WTC11 (cell line): Measurements from ENCODE around the gene ANKRD33B. TPM values are rescaled to one million over a fixed set of nuclear protein-coding genes. Genes with fewer than 3 reads are reported as not detected.

Experiments
- ATAC-seq: fragments of 200-7000 bp; cut with Tn5 transposase; 2 replicates; pipeline ENCODE4 v1.10.0; 2021; ENCODE audit warnings: mild to moderate bottlenecking, moderate library complexity
- CTCF ChIA-PET: fragments of 300-600 bp; sonication (Branson Sonifier 250); formaldehyde crosslinking; loops from one replicate; lab custom pipeline; 2021; ENCODE audit warnings: antibody characterized with exemption; lab: Charles Lee
- POLR2A ChIA-PET: fragments of 350-600 bp; sonication (Branson Sonifier 250); formaldehyde crosslinking; loops from one replicate; lab custom pipeline; 2021; ENCODE audit warnings: antibody characterized with exemption; lab: Charles Lee
- DNase-seq: peaks from one replicate; pipeline ENCODE4 v3.0.0; 2021; ENCODE audit warnings: low spot score
- H3K27ac Mint-ChIP-seq: 2 replicates; pipeline ENCODE4 v1.8.0; 2021; ENCODE audit warnings: mixed read lengths
- H3K27me3 Mint-ChIP-seq: 2 replicates; pipeline ENCODE4 v1.8.0; 2021; ENCODE audit warnings: low read depth, mild to moderate bottlenecking, moderate library complexity, mixed read lengths
- H3K36me3 Mint-ChIP-seq: 2 replicates; pipeline ENCODE4 v1.8.0; 2021; ENCODE audit warnings: mixed read lengths
- H3K4me1 Mint-ChIP-seq: 2 replicates; pipeline ENCODE4 v1.8.0; 2022; ENCODE audit warnings: mixed read lengths
- H3K4me3 Mint-ChIP-seq: 2 replicates; pipeline ENCODE4 v1.8.0; 2021; ENCODE audit warnings: mild to moderate bottlenecking, moderate library complexity, mixed read lengths
- H3K9me3 Mint-ChIP-seq: 2 replicates; pipeline ENCODE4 v1.8.0; 2021; ENCODE audit warnings: mixed read lengths
- ATF1 ChIP-seq: sonication (generic); formaldehyde crosslinking; IDR thresholded peaks from 2 replicates; pipeline ENCODE4 v1.8.1; 2023; ENCODE audit warnings: mild to moderate bottlenecking, moderate library complexity, missing genetic modification reagents
- CBFB ChIP-seq: sonication (generic); formaldehyde crosslinking; IDR thresholded peaks from 2 replicates; pipeline ENCODE4 v1.8.1; 2022; ENCODE audit warnings: mild to moderate bottlenecking, low read depth, missing genetic modification reagents
- E2F4 ChIP-seq: sonication (generic); formaldehyde crosslinking; IDR thresholded peaks from 2 replicates; pipeline ENCODE4 v1.8.1; 2022; ENCODE audit warnings: low read depth, mild to moderate bottlenecking, moderate library complexity, missing genetic modification reagents, borderline replicate concordance
- ETV6 ChIP-seq: sonication (generic); formaldehyde crosslinking; IDR thresholded peaks from 2 replicates; pipeline ENCODE4 v1.8.1; 2022; ENCODE audit warnings: mild to moderate bottlenecking, missing genetic modification reagents
- FOXJ3 ChIP-seq: sonication (generic); formaldehyde crosslinking; IDR thresholded peaks from 2 replicates; pipeline ENCODE4 v1.9.0; 2021; ENCODE audit warnings: missing genetic modification reagents, mild to moderate bottlenecking, borderline replicate concordance
- HMGA2 ChIP-seq: fragments of 250-450 bp; sonication (Bioruptor Pico); IDR thresholded peaks from 2 replicates; pipeline ENCODE4 v1.4.0; 2021; ENCODE audit warnings: mild to moderate bottlenecking, moderate library complexity
- KAT7 ChIP-seq: sonication (generic); formaldehyde crosslinking; IDR thresholded peaks from 2 replicates; pipeline ENCODE4 v1.8.1; 2023; ENCODE audit warnings: missing genetic modification reagents, mild to moderate bottlenecking, borderline replicate concordance
- MLX ChIP-seq: sonication (generic); formaldehyde crosslinking; IDR thresholded peaks from 2 replicates; pipeline ENCODE4 v1.8.1; 2023; ENCODE audit warnings: mild to moderate bottlenecking, missing genetic modification reagents, moderate library complexity
- NR3C1 ChIP-seq: sonication (generic); formaldehyde crosslinking; conservative IDR thresholded peaks from 2 replicates; pipeline ENCODE4 v1.8.1; 2023; ENCODE audit warnings: low read depth, mild to moderate bottlenecking, missing genetic modification reagents
- PRRX2 ChIP-seq: fragments of 250-450 bp; sonication (Bioruptor Pico); IDR thresholded peaks from 2 replicates; pipeline ENCODE4 v1.8.0; 2021; ENCODE audit warnings: mild to moderate bottlenecking
- SP1 ChIP-seq: sonication (generic); formaldehyde crosslinking; conservative IDR thresholded peaks from 2 replicates; pipeline ENCODE4 v1.8.1; 2022; ENCODE audit warnings: missing genetic modification reagents
- TCF7 ChIP-seq: sonication (generic); formaldehyde crosslinking; IDR thresholded peaks from 2 replicates; pipeline ENCODE4 v1.8.0; 2022; ENCODE audit warnings: mild to moderate bottlenecking, low read depth, missing genetic modification reagents, moderate library complexity
- TEAD4 ChIP-seq: sonication (generic); formaldehyde crosslinking; IDR thresholded peaks from 2 replicates; pipeline ENCODE4 v1.8.0; 2022; ENCODE audit warnings: mild to moderate bottlenecking, missing genetic modification reagents
- ZBTB21 ChIP-seq: sonication (generic); formaldehyde crosslinking; IDR thresholded peaks from 2 replicates; pipeline ENCODE4 v1.8.1; 2023; ENCODE audit warnings: mild to moderate bottlenecking, missing genetic modification reagents, borderline replicate concordance
- ZBTB43 ChIP-seq: sonication (generic); formaldehyde crosslinking; IDR thresholded peaks from 2 replicates; pipeline ENCODE4 v1.8.1; 2023; ENCODE audit warnings: mild to moderate bottlenecking, missing genetic modification reagents
- ZNF121 ChIP-seq: sonication (generic); formaldehyde crosslinking; IDR thresholded peaks from 2 replicates; pipeline ENCODE4 v1.8.0; 2023; ENCODE audit warnings: missing genetic modification reagents
- ZNF138 ChIP-seq: sonication (generic); formaldehyde crosslinking; conservative IDR thresholded peaks from 2 replicates; pipeline ENCODE4 v1.8.1; 2022; ENCODE audit warnings: mild to moderate bottlenecking, moderate library complexity, missing genetic modification reagents
- ZNF219 ChIP-seq: sonication (generic); formaldehyde crosslinking; IDR thresholded peaks from 2 replicates; pipeline ENCODE4 v1.8.0; 2023; ENCODE audit warnings: missing genetic modification reagents, mild to moderate bottlenecking, borderline replicate concordance
- ZNF423 ChIP-seq: fragments of 250-450 bp; sonication (Bioruptor Pico); IDR thresholded peaks from 2 replicates; pipeline ENCODE4 v2.1.2; 2022; ENCODE audit warnings: mild to moderate bottlenecking, moderate library complexity
- total RNA-seq: library from RNA; stranded (reverse); gene quantifications from 3 replicates; pipeline ENCODE4 v1.2.3, GENCODE V29; 2021
- TF ChIP-seq, protein P1 (sequence below): fragments of 250-450 bp; sonication (Bioruptor Pico); IDR thresholded peaks from 2 replicates; pipeline ENCODE4 v1.9.0; 2021; ENCODE audit warnings: mild to moderate bottlenecking, borderline replicate concordance
- TF ChIP-seq, protein P2 (sequence below): sonication (generic); formaldehyde crosslinking; IDR thresholded peaks from 2 replicates; pipeline ENCODE4 v1.8.0; 2022; ENCODE audit warnings: mild to moderate bottlenecking, missing genetic modification reagents
- TF ChIP-seq, protein P3 (sequence below): sonication (generic); formaldehyde crosslinking; IDR thresholded peaks from 2 replicates; pipeline ENCODE4 v1.8.1; 2023; ENCODE audit warnings: mild to moderate bottlenecking, missing genetic modification reagents

The ANKRD33B gene
- total RNA-seq, 1 experiment from 2014 or later: 9.2 TPM

DNA sequence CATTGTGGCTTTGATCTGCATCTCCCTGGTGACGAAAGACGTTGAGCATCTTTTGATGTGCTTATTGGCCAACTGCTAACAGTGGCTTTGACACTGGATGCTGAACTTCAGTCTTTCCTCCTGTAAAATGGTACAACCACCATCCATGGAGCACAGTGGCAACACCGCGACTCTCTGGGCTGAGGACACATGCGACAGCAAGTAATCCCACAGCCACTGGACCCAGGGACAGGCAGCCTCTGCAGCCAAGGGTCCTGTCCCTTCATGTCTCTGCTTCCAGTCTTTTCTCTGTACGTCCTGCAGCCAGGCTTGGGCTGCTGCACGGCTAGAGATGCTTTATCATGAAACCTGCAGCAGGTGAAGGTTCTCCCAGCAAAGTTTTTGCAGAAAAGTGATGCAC, 113.7 kb downstream of the ANKRD33B start:
- TF ChIP-seq, protein P1, sequence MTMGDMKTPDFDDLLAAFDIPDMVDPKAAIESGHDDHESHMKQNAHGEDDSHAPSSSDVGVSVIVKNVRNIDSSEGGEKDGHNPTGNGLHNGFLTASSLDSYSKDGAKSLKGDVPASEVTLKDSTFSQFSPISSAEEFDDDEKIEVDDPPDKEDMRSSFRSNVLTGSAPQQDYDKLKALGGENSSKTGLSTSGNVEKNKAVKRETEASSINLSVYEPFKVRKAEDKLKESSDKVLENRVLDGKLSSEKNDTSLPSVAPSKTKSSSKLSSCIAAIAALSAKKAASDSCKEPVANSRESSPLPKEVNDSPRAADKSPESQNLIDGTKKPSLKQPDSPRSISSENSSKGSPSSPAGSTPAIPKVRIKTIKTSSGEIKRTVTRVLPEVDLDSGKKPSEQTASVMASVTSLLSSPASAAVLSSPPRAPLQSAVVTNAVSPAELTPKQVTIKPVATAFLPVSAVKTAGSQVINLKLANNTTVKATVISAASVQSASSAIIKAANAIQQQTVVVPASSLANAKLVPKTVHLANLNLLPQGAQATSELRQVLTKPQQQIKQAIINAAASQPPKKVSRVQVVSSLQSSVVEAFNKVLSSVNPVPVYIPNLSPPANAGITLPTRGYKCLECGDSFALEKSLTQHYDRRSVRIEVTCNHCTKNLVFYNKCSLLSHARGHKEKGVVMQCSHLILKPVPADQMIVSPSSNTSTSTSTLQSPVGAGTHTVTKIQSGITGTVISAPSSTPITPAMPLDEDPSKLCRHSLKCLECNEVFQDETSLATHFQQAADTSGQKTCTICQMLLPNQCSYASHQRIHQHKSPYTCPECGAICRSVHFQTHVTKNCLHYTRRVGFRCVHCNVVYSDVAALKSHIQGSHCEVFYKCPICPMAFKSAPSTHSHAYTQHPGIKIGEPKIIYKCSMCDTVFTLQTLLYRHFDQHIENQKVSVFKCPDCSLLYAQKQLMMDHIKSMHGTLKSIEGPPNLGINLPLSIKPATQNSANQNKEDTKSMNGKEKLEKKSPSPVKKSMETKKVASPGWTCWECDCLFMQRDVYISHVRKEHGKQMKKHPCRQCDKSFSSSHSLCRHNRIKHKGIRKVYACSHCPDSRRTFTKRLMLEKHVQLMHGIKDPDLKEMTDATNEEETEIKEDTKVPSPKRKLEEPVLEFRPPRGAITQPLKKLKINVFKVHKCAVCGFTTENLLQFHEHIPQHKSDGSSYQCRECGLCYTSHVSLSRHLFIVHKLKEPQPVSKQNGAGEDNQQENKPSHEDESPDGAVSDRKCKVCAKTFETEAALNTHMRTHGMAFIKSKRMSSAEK (CRISPR knock-in tag): no peak
- TF ChIP-seq KAT7 (CRISPR knock-in tag) (no peak), HMGA2 (CRISPR knock-in tag) (no peak), SP1 (CRISPR knock-in tag) (no peak), NR3C1 (CRISPR knock-in tag) (no peak), TEAD4 (no peak), ZBTB43 (CRISPR knock-in tag) (no peak), E2F4 (no peak), FOXJ3 (no peak), ZNF138 (CRISPR knock-in tag) (no peak), PRRX2 (CRISPR knock-in tag) (no peak), MLX (CRISPR knock-in tag) (no peak), ATF1 (CRISPR knock-in tag) (no peak), TCF7 (CRISPR knock-in tag) (no peak), ZNF423 (CRISPR knock-in tag) (no peak)
- ChIA-PET POLR2A (no interaction called here), CTCF (no interaction called here)
- H3K27ac Mint-ChIP-seq: no peak overlapping the region
- no peak for ATAC-seq
- H3K27me3 Mint-ChIP-seq: no peaks in the 10 kb centered on the region; the same call in 1 of the 2 replicates
- H3K9me3 Mint-ChIP-seq: peaks cover 8% of the 10 kb centered on the region
- no peaks in the 10 kb centered on the region for H3K4me1 Mint-ChIP-seq
- peaks cover 22% of the 10 kb centered on the region for H3K36me3 Mint-ChIP-seq
- H3K4me3 Mint-ChIP-seq: no peak overlapping the region
- DNase-seq: no peak

- Mint-ChIP-seq H3K4me1 (no peaks in the 10 kb centered on the region), H3K27me3 (no peaks in the 10 kb centered on the region; the same call in 1 of the 2 replicates), H3K36me3 (peaks cover 22% of the 10 kb centered on the region), H3K9me3 (peaks cover 8% of the 10 kb centered on the region), H3K4me3 (no peak overlapping the region), H3K27ac (no peak overlapping the region)
- TF ChIP-seq ZBTB21 (CRISPR knock-in tag) (no peak), ZBTB43 (CRISPR knock-in tag) (no peak), ZNF219 (CRISPR knock-in tag) (no peak), ETV6 (CRISPR knock-in tag) (no peak), CBFB (CRISPR knock-in tag) (no peak), ZNF121 (CRISPR knock-in tag) (no peak)
- TF ChIP-seq, protein P2, sequence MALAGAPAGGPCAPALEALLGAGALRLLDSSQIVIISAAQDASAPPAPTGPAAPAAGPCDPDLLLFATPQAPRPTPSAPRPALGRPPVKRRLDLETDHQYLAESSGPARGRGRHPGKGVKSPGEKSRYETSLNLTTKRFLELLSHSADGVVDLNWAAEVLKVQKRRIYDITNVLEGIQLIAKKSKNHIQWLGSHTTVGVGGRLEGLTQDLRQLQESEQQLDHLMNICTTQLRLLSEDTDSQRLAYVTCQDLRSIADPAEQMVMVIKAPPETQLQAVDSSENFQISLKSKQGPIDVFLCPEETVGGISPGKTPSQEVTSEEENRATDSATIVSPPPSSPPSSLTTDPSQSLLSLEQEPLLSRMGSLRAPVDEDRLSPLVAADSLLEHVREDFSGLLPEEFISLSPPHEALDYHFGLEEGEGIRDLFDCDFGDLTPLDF (CRISPR knock-in tag): no peak
- TF ChIP-seq, protein P3, sequence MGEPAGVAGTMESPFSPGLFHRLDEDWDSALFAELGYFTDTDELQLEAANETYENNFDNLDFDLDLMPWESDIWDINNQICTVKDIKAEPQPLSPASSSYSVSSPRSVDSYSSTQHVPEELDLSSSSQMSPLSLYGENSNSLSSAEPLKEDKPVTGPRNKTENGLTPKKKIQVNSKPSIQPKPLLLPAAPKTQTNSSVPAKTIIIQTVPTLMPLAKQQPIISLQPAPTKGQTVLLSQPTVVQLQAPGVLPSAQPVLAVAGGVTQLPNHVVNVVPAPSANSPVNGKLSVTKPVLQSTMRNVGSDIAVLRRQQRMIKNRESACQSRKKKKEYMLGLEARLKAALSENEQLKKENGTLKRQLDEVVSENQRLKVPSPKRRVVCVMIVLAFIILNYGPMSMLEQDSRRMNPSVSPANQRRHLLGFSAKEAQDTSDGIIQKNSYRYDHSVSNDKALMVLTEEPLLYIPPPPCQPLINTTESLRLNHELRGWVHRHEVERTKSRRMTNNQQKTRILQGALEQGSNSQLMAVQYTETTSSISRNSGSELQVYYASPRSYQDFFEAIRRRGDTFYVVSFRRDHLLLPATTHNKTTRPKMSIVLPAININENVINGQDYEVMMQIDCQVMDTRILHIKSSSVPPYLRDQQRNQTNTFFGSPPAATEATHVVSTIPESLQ: no peak
- DNase-seq: no peak
- ATAC-seq: no peak
- ChIA-PET POLR2A (interaction anchor here (1.3 kb wide), 1 partner anchor 50 kb away, joined by 4 read pairs; no protein-coding TSS in a partner anchor), CTCF (no interaction called here)
Measured at GRCh38 chr5:10678244-10678643, 114.4 kb downstream of the ANKRD33B start.
